ENCODE data around the gene TBPL1. TPM values are rescaled to one million over a fixed set of nuclear protein-coding genes. Genes with fewer than 3 reads are reported as not detected.

Gene TBPL1
- total RNA-seq, 4 donors from 2014 or later = 4.5 to 8.0 (median 6.0) TPM

DNA sequence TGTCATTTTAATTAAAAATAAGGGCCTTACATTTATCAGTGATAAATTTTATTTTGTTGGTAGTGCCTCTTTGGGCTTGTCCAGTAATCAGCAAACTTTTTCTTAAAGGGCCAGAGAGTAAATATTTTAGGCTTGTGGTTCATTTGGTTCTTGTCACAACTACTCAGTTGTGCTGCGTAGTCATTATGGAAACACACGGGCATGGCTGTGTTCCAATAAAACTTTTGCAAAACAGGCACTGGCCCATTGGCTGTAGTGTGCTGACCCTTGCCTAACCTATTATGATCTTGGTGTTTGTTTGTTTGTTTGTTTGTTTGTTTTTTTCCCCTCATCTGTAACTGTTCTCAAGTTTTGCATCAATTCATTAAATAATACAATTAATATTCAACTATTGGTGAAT, 19.4 kb downstream of the TBPL1 start:
- TF ChIP-seq, protein P1, sequence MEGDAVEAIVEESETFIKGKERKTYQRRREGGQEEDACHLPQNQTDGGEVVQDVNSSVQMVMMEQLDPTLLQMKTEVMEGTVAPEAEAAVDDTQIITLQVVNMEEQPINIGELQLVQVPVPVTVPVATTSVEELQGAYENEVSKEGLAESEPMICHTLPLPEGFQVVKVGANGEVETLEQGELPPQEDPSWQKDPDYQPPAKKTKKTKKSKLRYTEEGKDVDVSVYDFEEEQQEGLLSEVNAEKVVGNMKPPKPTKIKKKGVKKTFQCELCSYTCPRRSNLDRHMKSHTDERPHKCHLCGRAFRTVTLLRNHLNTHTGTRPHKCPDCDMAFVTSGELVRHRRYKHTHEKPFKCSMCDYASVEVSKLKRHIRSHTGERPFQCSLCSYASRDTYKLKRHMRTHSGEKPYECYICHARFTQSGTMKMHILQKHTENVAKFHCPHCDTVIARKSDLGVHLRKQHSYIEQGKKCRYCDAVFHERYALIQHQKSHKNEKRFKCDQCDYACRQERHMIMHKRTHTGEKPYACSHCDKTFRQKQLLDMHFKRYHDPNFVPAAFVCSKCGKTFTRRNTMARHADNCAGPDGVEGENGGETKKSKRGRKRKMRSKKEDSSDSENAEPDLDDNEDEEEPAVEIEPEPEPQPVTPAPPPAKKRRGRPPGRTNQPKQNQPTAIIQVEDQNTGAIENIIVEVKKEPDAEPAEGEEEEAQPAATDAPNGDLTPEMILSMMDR (IDR thresholded peaks at IDR 0.05; ENCODE audit: low read depth) = no peak

DNA sequence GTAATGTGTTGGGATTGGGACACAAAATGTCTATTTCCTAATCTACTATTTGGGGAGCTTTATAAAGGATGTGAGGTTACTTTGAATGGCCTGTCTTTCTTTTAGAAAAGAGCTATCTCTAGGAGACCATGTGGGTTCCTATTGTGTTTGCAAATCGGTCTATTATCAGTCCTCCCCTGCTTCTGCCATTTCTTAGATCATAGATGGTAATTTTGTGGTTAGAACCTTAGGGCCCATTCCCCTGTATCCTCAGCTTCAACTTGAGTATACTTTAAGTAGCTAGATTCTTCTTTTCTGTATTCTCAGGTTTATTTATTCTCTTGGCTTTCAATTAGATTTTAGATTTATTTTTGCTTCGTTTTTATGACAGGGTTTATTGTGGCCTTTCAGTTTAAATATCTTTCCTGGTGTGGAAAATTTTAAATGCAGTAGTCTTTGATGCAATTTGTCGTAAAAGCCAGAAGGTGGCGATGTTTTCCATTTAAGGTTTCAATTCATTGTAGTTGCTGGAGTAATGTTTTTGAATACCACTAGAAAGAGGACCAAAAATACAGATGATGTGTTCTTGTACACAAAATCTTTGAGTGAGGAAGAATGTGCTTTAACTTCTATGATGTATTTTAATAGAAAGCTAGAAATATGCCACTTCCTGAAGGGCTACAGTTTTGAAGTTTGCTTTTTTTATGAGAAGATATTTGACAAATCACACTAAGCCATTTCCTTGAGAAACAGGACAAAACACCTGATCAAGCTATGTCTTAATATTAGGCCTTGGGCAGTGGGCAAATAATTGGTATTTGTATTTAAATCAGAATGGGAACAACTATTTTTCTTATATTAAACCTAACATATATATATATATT, 20.3 kb downstream of the TBPL1 start:
- TF ChIP-seq, protein P1 (IDR thresholded peaks at IDR 0.05; ENCODE audit: low read depth) = no peak

DNA sequence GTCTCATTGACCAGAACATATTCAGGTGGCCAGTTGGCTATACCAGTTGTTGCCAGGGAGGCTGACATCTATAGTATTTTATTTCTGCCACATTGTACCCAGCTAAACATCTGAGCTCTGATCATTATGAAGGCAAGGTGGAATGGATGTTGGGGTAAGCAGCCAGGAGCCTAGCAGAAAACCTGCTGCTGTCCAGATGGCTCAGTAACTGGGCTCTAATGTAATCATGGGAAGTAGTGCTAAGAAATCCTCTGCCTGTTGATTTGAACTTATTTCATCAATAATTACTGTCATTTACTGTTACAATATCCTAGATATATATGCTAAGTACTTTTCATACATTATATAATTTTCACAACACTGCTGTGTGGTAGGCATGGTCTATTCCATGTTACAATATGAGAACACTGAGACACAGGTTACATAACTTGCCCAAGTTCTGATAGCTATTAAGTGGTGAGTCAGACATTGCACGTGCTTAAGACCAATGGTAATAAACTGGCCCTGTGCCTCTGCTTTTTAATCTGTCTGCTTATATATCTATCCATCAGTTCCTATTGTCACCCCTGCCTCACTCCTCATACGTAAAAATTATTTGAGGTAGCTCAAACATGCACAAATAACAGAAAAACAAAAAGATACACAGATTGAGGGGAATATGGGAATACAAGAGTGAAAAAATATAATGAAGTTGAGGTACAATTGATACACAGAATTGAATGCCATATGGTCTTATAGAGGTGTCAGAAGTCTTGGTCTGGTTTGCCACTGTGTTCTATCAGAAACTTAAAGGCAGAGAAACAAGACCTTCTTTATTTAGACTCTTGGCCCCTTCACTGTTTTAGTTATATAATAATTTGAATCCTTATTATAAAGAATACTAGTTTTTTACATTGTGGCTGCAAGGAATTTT, 25.2 kb downstream of the TBPL1 start:
- TF ChIP-seq, protein P1 (IDR thresholded peaks at IDR 0.05; ENCODE audit: low read depth) = no peak

DNA sequence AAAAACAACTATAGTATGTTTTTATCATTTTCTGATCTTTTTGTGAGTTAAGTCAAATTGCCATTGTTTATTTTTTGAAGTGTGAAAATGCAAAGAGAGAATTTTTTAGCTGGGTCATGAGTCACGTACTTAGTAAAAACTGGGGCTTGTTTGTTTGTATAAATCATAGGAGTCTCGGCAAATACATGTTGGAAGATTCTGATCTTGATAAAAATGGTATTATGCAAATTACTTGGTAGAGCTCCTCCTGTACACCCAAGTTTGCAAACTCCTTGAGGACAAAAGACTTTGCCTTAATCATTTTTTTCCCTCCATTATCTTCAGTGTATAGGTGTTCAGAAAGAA, 25.8 kb downstream of the TBPL1 start:
- TF ChIP-seq, protein P1 (IDR thresholded peaks at IDR 0.05; ENCODE audit: low read depth) = no peak

DNA sequence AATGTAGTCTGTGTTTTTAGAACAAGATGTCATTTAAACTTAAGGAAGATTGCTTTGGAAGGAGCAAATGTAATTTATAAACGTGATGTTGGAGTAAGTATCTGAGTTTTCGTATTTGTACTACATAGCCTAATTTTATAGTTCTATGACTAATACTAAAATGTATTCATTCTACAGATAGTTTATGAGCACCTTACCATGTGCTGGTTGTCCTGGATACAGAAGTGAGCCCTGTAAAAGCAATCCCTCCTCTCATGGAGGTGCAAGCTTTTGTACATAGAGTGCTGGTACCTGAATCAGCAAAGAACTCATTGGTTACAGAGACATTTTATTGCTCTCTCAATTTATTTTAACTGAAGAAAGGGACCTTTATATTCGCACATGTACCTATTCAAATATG, 27.1 kb downstream of the TBPL1 start:
- TF ChIP-seq, protein P1 (IDR thresholded peaks at IDR 0.05; ENCODE audit: low read depth) = no peak

DNA sequence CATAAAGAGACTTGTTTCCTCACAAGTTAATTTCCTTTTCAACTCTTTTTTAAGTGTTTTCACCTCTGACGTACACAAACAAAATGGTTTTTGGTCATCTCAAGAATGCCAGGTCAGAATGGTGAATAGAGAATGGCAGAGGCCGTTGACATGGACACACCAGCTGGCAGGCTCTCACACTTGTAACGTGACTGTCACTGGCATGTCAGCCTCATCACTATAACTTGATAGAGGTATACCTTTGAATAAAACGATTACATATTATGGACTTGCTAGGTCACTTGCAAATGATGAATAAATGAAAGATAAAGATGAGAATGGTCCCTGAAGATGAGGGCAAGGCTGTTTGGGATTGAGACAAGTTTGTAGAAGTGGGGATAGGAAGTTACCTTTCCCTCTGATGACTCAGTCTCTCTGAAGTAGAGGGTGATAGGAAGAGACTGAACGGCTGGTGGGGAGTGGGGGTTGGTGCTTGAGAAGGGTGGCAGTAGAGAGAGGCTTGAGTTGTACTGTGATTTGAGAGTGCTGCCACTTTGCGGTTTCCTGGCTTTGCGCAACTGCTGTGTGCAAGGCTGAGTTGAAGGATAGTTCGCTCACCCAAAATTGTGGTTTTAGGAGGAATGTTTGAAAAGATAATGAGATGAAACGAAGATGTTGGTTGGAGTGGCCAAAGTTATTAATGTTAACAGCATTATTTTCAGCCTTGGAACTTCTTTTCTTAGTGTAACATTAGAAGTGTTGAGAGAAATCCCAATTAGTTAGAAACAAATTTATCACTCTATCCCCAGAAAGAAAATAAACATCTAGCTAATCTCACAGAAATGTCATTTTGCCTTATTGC, 30.3 kb downstream of the TBPL1 start:
- TF ChIP-seq, protein P1 (IDR thresholded peaks at IDR 0.05; ENCODE audit: low read depth) = no peak
